ENCODE measurements around the gene PRLR. TPM values are rescaled to one million over a fixed set of nuclear protein-coding genes. Genes with fewer than 3 reads are reported as not detected.

PRLR gene
- total and polyA plus RNA-seq, 9 of the 15 experiments (the other 6 are each of a cell fraction or from before 2014, with no cell fraction given): 0.02 TPM; not detected in 8

DNA sequence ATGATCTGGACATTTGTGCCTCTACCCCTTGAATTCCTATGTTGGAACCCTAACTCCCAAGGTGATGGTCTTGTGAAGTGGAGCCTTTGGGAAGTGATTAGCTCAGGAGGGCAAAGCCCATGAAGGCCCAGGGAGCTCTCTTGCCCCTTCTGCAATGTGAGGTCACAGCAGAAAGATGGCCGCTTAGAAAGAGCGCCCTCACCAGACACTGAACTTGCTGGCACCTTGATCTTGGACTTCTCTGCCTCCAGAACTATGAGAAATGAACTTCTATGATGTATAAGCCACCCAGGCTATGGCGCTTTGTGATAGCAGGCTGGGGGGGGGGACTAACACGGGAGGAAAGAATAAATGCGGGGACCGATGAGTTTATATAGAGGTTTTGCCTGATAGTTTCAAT is 227.8 kb downstream of the PRLR start:
- Histone ChIP-seq H3K27me3 (ENCODE audit: control insufficient read depth in 2 of 2, insufficient read depth in 2 of 2, low read length in 2 of 2) (peaks cover 6 to 16% of the 10 kb centered on the region in 2 experiments; a peak in 3 of 5 replicates), H3K27ac (ENCODE audit: extremely low read depth, low read depth, low read length) (no peak overlapping the region), H3K9ac (ENCODE audit: insufficient read depth in 1 of 2, low read depth in 2 of 2, low read length in 2 of 2) (no peak overlapping the region), H4K20me1 (replicated peaks; ENCODE audit: control insufficient read depth, insufficient read depth, low read length) (no peaks in the 10 kb centered on the region), H3K4me1 (replicated peaks in 1 of 2; ENCODE audit: control insufficient read depth in 2 of 2, insufficient read depth in 2 of 2, low read length in 2 of 2) (no peaks in the 10 kb centered on the region; a peak in 1 of 5 replicates), H3K4me2 (ENCODE audit: insufficient read depth, low read length) (no peak overlapping the region), H3K9me3 (replicated peaks; ENCODE audit: control insufficient read depth, insufficient read depth, low read depth, low read length) (no peaks in the 10 kb centered on the region), H3K79me2 (ENCODE audit: control insufficient read depth, insufficient read depth, low read length) (no peaks in the 10 kb centered on the region), H3K36me3 (ENCODE audit: control insufficient read depth, insufficient read depth, low read length) (no peaks in the 10 kb centered on the region), H2AFZ (ENCODE audit: low read depth, low read length) (no peak overlapping the region), H3K4me3 (no peak overlapping the region), H3K9me1 (ENCODE audit: control insufficient read depth, insufficient read depth, low read length) (no peaks in the 10 kb centered on the region)
- POLR2A ChIA-PET: no interaction called here
- WGBS (ENCODE audit: insufficient coverage, low coverage, missing lambda C conversion rate): 5% methylated on average over 6 of the region's 6 CpGs
- FAIRE-seq (no peak), ATAC-seq (peak; percentile 23; the same call in 1 of the 3 replicates), DNase-seq (ENCODE audit: extremely low read depth in 1 of 4, low spot score in 3 of 4) (no peak)
- no TSS peak for BruUV-seq (replicated peaks)
- CTCF ChIA-PET (ENCODE audit: low intra/inter-chr PET ratio): interaction anchor here (1.5 to 2.4 kb wide), 3 partner anchors 44 to 528 kb away, joined by 8 to 11 read pairs (median 10); no protein-coding TSS in a partner anchor
- in situ Hi-C loops (cut with MboI): loop anchor here (10.0 kb wide), 1 partner anchor 528 kb away; no protein-coding TSS in a partner anchor
- intact Hi-C loops (cut with micrococcal nuclease): loop anchor here (5.0 kb wide), 2 partner anchors 85 to 105 kb away; partner anchors contain the start of genes BRIX1 and RAD1
- TF ChIP-seq, protein P1, sequence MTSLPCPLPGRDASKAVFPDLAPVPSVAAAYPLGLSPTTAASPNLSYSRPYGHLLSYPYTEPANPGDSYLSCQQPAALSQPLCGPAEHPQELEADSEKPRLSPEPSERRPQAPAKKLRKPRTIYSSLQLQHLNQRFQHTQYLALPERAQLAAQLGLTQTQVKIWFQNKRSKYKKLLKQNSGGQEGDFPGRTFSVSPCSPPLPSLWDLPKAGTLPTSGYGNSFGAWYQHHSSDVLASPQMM (CRISPR knock-in tag; IDR thresholded peaks at IDR 0.05): no peak
- TF ChIP-seq, protein P2, sequence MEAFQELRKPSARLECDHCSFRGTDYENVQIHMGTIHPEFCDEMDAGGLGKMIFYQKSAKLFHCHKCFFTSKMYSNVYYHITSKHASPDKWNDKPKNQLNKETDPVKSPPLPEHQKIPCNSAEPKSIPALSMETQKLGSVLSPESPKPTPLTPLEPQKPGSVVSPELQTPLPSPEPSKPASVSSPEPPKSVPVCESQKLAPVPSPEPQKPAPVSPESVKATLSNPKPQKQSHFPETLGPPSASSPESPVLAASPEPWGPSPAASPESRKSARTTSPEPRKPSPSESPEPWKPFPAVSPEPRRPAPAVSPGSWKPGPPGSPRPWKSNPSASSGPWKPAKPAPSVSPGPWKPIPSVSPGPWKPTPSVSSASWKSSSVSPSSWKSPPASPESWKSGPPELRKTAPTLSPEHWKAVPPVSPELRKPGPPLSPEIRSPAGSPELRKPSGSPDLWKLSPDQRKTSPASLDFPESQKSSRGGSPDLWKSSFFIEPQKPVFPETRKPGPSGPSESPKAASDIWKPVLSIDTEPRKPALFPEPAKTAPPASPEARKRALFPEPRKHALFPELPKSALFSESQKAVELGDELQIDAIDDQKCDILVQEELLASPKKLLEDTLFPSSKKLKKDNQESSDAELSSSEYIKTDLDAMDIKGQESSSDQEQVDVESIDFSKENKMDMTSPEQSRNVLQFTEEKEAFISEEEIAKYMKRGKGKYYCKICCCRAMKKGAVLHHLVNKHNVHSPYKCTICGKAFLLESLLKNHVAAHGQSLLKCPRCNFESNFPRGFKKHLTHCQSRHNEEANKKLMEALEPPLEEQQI (IDR thresholded peaks at IDR 0.05): no peak
- TF ChIP-seq CHCHD3 (CRISPR knock-in tag; IDR thresholded peaks at IDR 0.05) (no peak), ZNF3 (CRISPR knock-in tag; IDR thresholded peaks at IDR 0.05) (no peak), KAT2B (IDR thresholded peaks at IDR 0.05; ENCODE audit: low read depth, low read length) (no peak), SPI1 (IDR thresholded peaks at IDR 0.05; ENCODE audit: borderline replicate concordance, low read depth, low read length) (0 out of 2 replicates have a peak, but pooled peaks have one; percentile 2), ILF3 (IDR thresholded peaks at IDR 0.05; ENCODE audit: borderline replicate concordance) (no peak), PHF8 (IDR thresholded peaks at IDR 0.05; ENCODE audit: borderline replicate concordance, low read length) (no peak), YY1 (IDR thresholded peaks at IDR 0.05; ENCODE audit: borderline replicate concordance in 1 of 3, control insufficient read depth in 1 of 3, extremely low read depth in 1 of 3, insufficient read depth in 3 of 3, insufficient read length in 1 of 3, insufficient replicate concordance in 2 of 3, low read depth in 1 of 3, low read length in 2 of 3) (peak in 2 of 3 experiments; percentile 14 to 65), HMG20B (CRISPR knock-in tag; IDR thresholded peaks at IDR 0.05) (no peak)
- TF ChIP-seq, protein P3, sequence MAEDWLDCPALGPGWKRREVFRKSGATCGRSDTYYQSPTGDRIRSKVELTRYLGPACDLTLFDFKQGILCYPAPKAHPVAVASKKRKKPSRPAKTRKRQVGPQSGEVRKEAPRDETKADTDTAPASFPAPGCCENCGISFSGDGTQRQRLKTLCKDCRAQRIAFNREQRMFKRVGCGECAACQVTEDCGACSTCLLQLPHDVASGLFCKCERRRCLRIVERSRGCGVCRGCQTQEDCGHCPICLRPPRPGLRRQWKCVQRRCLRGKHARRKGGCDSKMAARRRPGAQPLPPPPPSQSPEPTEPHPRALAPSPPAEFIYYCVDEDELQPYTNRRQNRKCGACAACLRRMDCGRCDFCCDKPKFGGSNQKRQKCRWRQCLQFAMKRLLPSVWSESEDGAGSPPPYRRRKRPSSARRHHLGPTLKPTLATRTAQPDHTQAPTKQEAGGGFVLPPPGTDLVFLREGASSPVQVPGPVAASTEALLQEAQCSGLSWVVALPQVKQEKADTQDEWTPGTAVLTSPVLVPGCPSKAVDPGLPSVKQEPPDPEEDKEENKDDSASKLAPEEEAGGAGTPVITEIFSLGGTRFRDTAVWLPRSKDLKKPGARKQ (CRISPR knock-in tag; IDR thresholded peaks at IDR 0.05): no peak
- TF ChIP-seq, protein P4, sequence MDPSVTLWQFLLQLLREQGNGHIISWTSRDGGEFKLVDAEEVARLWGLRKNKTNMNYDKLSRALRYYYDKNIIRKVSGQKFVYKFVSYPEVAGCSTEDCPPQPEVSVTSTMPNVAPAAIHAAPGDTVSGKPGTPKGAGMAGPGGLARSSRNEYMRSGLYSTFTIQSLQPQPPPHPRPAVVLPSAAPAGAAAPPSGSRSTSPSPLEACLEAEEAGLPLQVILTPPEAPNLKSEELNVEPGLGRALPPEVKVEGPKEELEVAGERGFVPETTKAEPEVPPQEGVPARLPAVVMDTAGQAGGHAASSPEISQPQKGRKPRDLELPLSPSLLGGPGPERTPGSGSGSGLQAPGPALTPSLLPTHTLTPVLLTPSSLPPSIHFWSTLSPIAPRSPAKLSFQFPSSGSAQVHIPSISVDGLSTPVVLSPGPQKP (CRISPR knock-in tag; IDR thresholded peaks at IDR 0.05): no peak
- TF ChIP-seq, protein P5, sequence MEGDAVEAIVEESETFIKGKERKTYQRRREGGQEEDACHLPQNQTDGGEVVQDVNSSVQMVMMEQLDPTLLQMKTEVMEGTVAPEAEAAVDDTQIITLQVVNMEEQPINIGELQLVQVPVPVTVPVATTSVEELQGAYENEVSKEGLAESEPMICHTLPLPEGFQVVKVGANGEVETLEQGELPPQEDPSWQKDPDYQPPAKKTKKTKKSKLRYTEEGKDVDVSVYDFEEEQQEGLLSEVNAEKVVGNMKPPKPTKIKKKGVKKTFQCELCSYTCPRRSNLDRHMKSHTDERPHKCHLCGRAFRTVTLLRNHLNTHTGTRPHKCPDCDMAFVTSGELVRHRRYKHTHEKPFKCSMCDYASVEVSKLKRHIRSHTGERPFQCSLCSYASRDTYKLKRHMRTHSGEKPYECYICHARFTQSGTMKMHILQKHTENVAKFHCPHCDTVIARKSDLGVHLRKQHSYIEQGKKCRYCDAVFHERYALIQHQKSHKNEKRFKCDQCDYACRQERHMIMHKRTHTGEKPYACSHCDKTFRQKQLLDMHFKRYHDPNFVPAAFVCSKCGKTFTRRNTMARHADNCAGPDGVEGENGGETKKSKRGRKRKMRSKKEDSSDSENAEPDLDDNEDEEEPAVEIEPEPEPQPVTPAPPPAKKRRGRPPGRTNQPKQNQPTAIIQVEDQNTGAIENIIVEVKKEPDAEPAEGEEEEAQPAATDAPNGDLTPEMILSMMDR (IDR thresholded peaks at IDR 0.05 in 2 of 3, conservative IDR thresholded peaks at IDR 0.05 in 1 of 3; ENCODE audit: insufficient read depth in 2 of 3, low read depth in 1 of 3, low read length in 3 of 3): peak in 2 of 3 experiments; percentile 8 to 22; a peak in 2 of 6 replicates

All from K562 (cell line).